Body of pancreas (tissue), 4 donors: ENCODE data around the gene REELD1.

Experiments used
- CTCF ChIP-seq, 7 experiments: fragments of 450-650 bp in 4 of 7; fragments of 200-600 bp in 3 of 7; sonication (generic) in 3 of 7; IDR thresholded peaks; one replicate each; pipeline ENCODE4 v1.5.1; 2016 to 2019; ENCODE audit warnings: antibody characterized with exemption in 7 of 7
- POLR2A ChIP-seq, 3 donors: fragments of 450-650 bp; IDR thresholded peaks; one replicate each; pipeline ENCODE4 v1.6.1; 2016; ENCODE audit warnings: antibody characterized with exemption in 3 of 3, mild to moderate bottlenecking in 2 of 3

GRCh38 chr4:146273204-146273901 is 59.0 kb downstream of the REELD1 start:
- TF ChIP-seq CTCF (IDR thresholded peaks at IDR 0.05), result no peak
- TF ChIP-seq POLR2A (IDR thresholded peaks at IDR 0.05), result no peak
